SK-N-SH (cell line): ENCODE data around the gene ZNF689. TPM values are rescaled to one million over a fixed set of nuclear protein-coding genes. Genes with fewer than 3 reads are reported as not detected.

Experiments
- CTCF ChIA-PET: fragments of 300-600, 350-600 bp; formaldehyde crosslinking; extraction: SDS; loops from one replicate; lab custom pipeline; 2021; lab: Yijun Ruan, JAX
- POLR2A ChIA-PET: fragments of 350-600 bp; sonication (Branson Sonifier 250); formaldehyde crosslinking; extraction: SDS; loops from one replicate; lab custom pipeline; 2020; ENCODE audit warnings: antibody characterized with exemption, inconsistent platforms; lab: Yijun Ruan, JAX
- DNase-seq: peaks from one replicate; pipeline ENCODE4 v3.0.0; 2012
- H2AFZ ChIP-seq: fragments of 200-600 bp; sonication (generic); 2 replicates; pipeline ENCODE4 v1.8.1; 2016; ENCODE audit warnings: antibody characterized with exemption, mild to moderate bottlenecking, low read depth
- H3F3A ChIP-seq: fragments of 200-600 bp; sonication (generic); replicated peaks from 2 replicates; pipeline ENCODE3; 2016; ENCODE audit warnings: antibody characterized with exemption, mild to moderate bottlenecking; ENCODE audit not compliant: insufficient read depth
- H3K27ac ChIP-seq, 2 experiments: fragments of 200-500 bp in 1 of 2; fragments of 200-600 bp in 1 of 2; sonication (Bioruptor generic) in 1 of 2; sonication (generic), shearing (Covaris generic) in 1 of 2; 2 replicates each; pipeline versions ENCODE4 v1.5.1 to v1.6.1; 2014 to 2016; ENCODE audit warnings: low read depth in 2 of 2, inconsistent platforms in 1 of 2, low read length in 1 of 2, mild to moderate bottlenecking in 1 of 2, mixed read lengths in 1 of 2
- H3K27me3 ChIP-seq: fragments of 200-600 bp; sonication (generic), shearing (Covaris generic); 2 replicates; pipeline ENCODE4 v1.6.1; 2016; ENCODE audit warnings: mixed run types; ENCODE audit not compliant: insufficient read depth
- H3K36me3 ChIP-seq, 2 experiments: fragments of 200-500 bp in 1 of 2; fragments of 200-600 bp in 1 of 2; sonication (Bioruptor generic) in 1 of 2; sonication (generic) in 1 of 2; replicated peaks in 1 of 2; 2 replicates each; pipeline versions ENCODE3 to v1.5.1; 2014 to 2016; ENCODE audit warnings: low read length in 1 of 2, mild to moderate bottlenecking in 1 of 2; ENCODE audit not compliant: insufficient read depth in 2 of 2, control insufficient read depth in 1 of 2
- H3K4me1 ChIP-seq, 2 experiments: fragments of 200-500 bp in 1 of 2; fragments of 200-600 bp in 1 of 2; sonication (Bioruptor generic) in 1 of 2; sonication (generic), shearing (Covaris generic) in 1 of 2; 2 replicates each; pipeline versions ENCODE4 v1.5.1 to v1.6.1; 2014 to 2016; ENCODE audit warnings: low read depth in 1 of 2, low read length in 1 of 2, mixed run types in 1 of 2; ENCODE audit not compliant: insufficient read depth in 2 of 2, control insufficient read depth in 1 of 2
- H3K4me2 ChIP-seq: fragments of 200-600 bp; sonication (generic), shearing (Covaris generic); 2 replicates; pipeline ENCODE4 v1.6.1; 2017; ENCODE audit warnings: mixed run types
- H3K4me3 ChIP-seq, 2 experiments: fragments of 200-500 bp in 1 of 2; fragments of 200-600 bp in 1 of 2; sonication (Bioruptor generic) in 1 of 2; sonication (generic), shearing (Covaris generic) in 1 of 2; 2 replicates each; pipeline versions ENCODE4 v1.5.1 to v1.8.1; 2014 to 2016; ENCODE audit warnings: low read depth in 2 of 2, inconsistent platforms in 1 of 2, low read length in 1 of 2, mild to moderate bottlenecking in 1 of 2, mixed read lengths in 1 of 2, moderate library complexity in 1 of 2
- H3K79me2 ChIP-seq: fragments of 200-600 bp; sonication (generic); 2 replicates; pipeline ENCODE4 v1.8.1; 2017; ENCODE audit warnings: mild to moderate bottlenecking; ENCODE audit not compliant: insufficient read depth
- H3K9ac ChIP-seq: fragments of 200-600 bp; sonication (generic); 2 replicates; pipeline ENCODE4 v1.6.1; 2017; ENCODE audit warnings: mixed run types
- H3K9me2 ChIP-seq: fragments of 200-600 bp; sonication (generic); 2 replicates; pipeline ENCODE4 v1.6.1; 2017; ENCODE audit warnings: mixed run types
- H3K9me3 ChIP-seq: fragments of 200-600 bp; sonication (generic); 2 replicates; pipeline ENCODE4 v1.6.1; 2017; ENCODE audit warnings: mixed run types, mild to moderate bottlenecking, moderate library complexity
- H4K20me1 ChIP-seq: fragments of 200-600 bp; sonication (generic); 2 replicates; pipeline ENCODE4 v1.6.1; 2017; ENCODE audit warnings: mild to moderate bottlenecking, mixed run types; ENCODE audit not compliant: insufficient read depth
- CHD2 ChIP-seq: fragments of 150-350 bp; IDR thresholded peaks from 2 replicates; pipeline ENCODE4 v1.6.1; 2018; ENCODE audit warnings: low read length; ENCODE audit not compliant: partially characterized antibody
- CTCF ChIP-seq: fragments of 200-600 bp; sonication (generic); IDR thresholded peaks from 2 replicates; pipeline ENCODE4 v1.6.1; 2017; ENCODE audit warnings: antibody characterized with exemption, mild to moderate bottlenecking, moderate library complexity
- EP300 ChIP-seq, 2 experiments: IDR thresholded peaks; 2 replicates each; pipeline versions ENCODE4 v1.4.0 to v1.6.1; 2012; ENCODE audit warnings: borderline replicate concordance in 1 of 2, low read depth in 1 of 2, low read length in 1 of 2
- FOSL2 ChIP-seq: IDR thresholded peaks from 2 replicates; pipeline ENCODE4 v1.4.0; 2012; ENCODE audit warnings: low read depth, mild to moderate bottlenecking, moderate library complexity, borderline replicate concordance
- FOXJ3 ChIP-seq: sonication (generic); formaldehyde crosslinking; IDR thresholded peaks from 2 replicates; pipeline ENCODE4 v1.5.1; 2020; ENCODE audit warnings: mild to moderate bottlenecking, missing genetic modification reagents
- IRF3 ChIP-seq: fragments of 150-350 bp; IDR thresholded peaks from 2 replicates; pipeline ENCODE4 v1.6.1; 2016; ENCODE audit warnings: mild to moderate bottlenecking, low read depth, low read length
- JUND ChIP-seq: IDR thresholded peaks from 2 replicates; pipeline ENCODE4 v1.4.0; 2012
- MEF2A ChIP-seq: IDR thresholded peaks from 2 replicates; pipeline ENCODE4 v1.4.0; 2012; ENCODE audit warnings: low read depth, borderline replicate concordance
- MXI1 ChIP-seq: IDR thresholded peaks from 2 replicates; pipeline ENCODE4 v1.6.1; 2012; ENCODE audit warnings: mild to moderate bottlenecking, low read depth, low read length, improper control_type of control experiment
- NRF1 ChIP-seq: IDR thresholded peaks from 2 replicates; pipeline ENCODE4 v1.6.1; 2012; ENCODE audit warnings: low read depth, mild to moderate bottlenecking, low read length
- POLR2AphosphoS5 ChIP-seq: IDR thresholded peaks from 2 replicates; pipeline ENCODE4 v1.6.1; 2012; ENCODE audit warnings: low read depth, low read length
- RAD21 ChIP-seq: IDR thresholded peaks from 2 replicates; pipeline ENCODE4 v1.6.1; 2012; ENCODE audit warnings: mild to moderate bottlenecking, low read length
- SMC3 ChIP-seq: IDR thresholded peaks from 2 replicates; pipeline ENCODE4 v1.6.1; 2012; ENCODE audit warnings: low read depth, low read length, improper control_type of control experiment
- TAF1 ChIP-seq: IDR thresholded peaks from 2 replicates; pipeline ENCODE4 v1.6.1; 2012; ENCODE audit warnings: low read depth, mild to moderate bottlenecking, low read length, moderate library complexity, borderline replicate concordance
- USF1 ChIP-seq: IDR thresholded peaks from 2 replicates; pipeline ENCODE4 v1.4.0; 2012; ENCODE audit warnings: low read depth, borderline replicate concordance
- YY1 ChIP-seq: IDR thresholded peaks from 2 replicates; pipeline ENCODE4 v1.4.0; 2012; ENCODE audit warnings: low read depth, mild to moderate bottlenecking
- WGBS: methylation state at CpG from one replicate; pipeline ENCODE4 v1.1.6; 2017; ENCODE audit warnings: low lambda C conversion rate; 5-methylcytosine and 5-hydroxymethylcytosine counted together
- polyA plus RNA-seq, 3 experiments: library from polyadenylated mRNA; depleted of rRNA; stranded (reverse); fragments of >200 nt; gene quantifications; 2 replicates each; pipeline ENCODE4 v1.2.3, GENCODE V29; 2012
- TF ChIP-seq, protein P1 (sequence below): IDR thresholded peaks from 2 replicates; pipeline ENCODE4 v1.4.0; 2012; ENCODE audit warnings: low read depth, borderline replicate concordance

ZNF689 gene
- polyA plus RNA-seq, 1 of the 3 experiments (the other 2 are of a cell fraction), result 2.9 TPM

DNA sequence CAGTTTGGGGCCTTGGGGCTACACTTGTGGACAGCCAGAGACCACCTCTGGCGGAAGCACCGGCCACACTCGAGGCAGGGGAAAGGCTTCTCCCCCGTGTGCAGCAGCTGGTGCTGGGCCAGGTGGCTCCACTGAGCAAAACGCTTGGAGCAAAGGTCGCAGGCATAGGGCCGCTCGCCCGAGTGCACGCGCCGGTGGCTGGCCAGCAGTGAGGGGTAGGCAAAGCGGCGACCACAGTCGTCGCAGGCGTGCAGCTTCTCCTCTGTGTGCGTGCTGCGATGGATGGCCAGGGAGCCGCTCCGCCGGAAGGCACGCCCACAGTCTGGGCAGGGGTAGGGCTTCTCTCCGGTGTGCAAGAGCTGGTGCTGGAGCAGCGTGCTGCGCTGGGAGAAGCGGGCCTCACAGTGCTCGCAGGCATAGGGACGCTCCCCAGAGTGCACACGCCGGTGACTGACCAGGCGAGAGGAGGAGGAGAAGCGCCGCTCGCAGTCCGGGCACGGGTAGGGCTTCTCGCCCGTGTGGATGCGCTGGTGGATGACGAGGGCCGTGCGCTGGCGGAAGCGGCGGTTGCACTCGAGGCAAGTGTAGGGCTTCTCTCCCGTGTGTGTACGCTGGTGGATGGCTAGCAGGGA is 5.8 kb downstream of the ZNF689 start (continued):
- TF ChIP-seq, protein P1, sequence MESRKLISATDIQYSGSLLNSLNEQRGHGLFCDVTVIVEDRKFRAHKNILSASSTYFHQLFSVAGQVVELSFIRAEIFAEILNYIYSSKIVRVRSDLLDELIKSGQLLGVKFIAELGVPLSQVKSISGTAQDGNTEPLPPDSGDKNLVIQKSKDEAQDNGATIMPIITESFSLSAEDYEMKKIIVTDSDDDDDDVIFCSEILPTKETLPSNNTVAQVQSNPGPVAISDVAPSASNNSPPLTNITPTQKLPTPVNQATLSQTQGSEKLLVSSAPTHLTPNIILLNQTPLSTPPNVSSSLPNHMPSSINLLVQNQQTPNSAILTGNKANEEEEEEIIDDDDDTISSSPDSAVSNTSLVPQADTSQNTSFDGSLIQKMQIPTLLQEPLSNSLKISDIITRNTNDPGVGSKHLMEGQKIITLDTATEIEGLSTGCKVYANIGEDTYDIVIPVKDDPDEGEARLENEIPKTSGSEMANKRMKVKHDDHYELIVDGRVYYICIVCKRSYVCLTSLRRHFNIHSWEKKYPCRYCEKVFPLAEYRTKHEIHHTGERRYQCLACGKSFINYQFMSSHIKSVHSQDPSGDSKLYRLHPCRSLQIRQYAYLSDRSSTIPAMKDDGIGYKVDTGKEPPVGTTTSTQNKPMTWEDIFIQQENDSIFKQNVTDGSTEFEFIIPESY, result no peak
- no peak for TF ChIP-seq CTCF
- TF ChIP-seq YY1, result no peak
- no peak for TF ChIP-seq TAF1
- no peak for TF ChIP-seq MXI1
- no peak for TF ChIP-seq USF1

DNA sequence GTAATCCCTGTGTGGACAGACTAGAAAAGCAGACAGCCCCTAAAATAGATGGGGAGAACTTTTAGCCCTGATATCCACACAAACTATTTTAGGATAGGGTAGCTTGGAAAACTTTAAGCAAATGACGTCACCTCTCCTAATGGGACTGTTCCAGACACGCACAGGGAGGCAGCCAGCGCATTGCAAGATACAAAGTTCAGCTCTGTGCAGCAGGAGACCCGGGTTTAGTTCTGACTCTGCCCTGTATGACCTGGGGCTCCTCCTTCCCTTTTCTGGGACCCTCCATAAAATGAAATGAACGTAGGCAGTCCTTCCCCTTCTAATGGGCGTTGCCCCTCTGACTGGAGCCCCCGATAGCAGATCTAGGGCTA is 6.3 kb downstream of the ZNF689 start:
- 89% methylated on average over 7 of the region's 7 CpGs for WGBS
- CTCF ChIA-PET, result interaction anchor here (1.0 kb wide), 1 partner anchor 32 kb away, joined by 3 read pairs; no protein-coding TSS in a partner anchor
- Histone ChIP-seq H4K20me1 (no peaks in the 10 kb centered on the region), H3K36me3 (peaks cover 22 to 35% of the 10 kb centered on the region in 2 experiments), H3K4me1 (peaks cover under 1 to 5% of the 10 kb centered on the region in 2 experiments; a peak in 2 of 4 replicates), H3K4me3 (no peak overlapping the region), H3K79me2 (peaks cover 17% of the 10 kb centered on the region), H3K9me2 (no peaks in the 10 kb centered on the region), H2AFZ (no peak overlapping the region), H3K9me3 (no peaks in the 10 kb centered on the region), H3K4me2 (no peak overlapping the region), H3K27ac (no peak overlapping the region), H3K27me3 (no peaks in the 10 kb centered on the region), H3K9ac (no peak overlapping the region), H3F3A (peaks cover 4% of the 10 kb centered on the region)
- DNase-seq, result no peak
- POLR2A ChIA-PET, result no interaction called here
- TF ChIP-seq JUND (no peak), FOXJ3 (CRISPR knock-in tag) (no peak), SMC3 (no peak), MEF2A (no peak), USF1 (no peak), FOSL2 (no peak), POLR2AphosphoS5 (no peak), IRF3 (no peak), MXI1 (no peak), TAF1 (no peak), RAD21 (no peak), EP300 (IDR thresholded peaks at IDR 0.05; ENCODE audit: borderline replicate concordance in 1 of 2, low read depth in 1 of 2, low read length in 1 of 2) (no peak), CHD2 (no peak), NRF1 (no peak)
- TF ChIP-seq, protein P1, result no peak
